Cardiac muscle cell (in vitro differentiated cells and primary cell): ENCODE data around the gene ERBB4. TPM values are rescaled to one million over a fixed set of nuclear protein-coding genes. Genes with fewer than 3 reads are reported as not detected.
"Not testable (repeated sequence)": the region's sequence is repeated elsewhere in the genome, so short reads cannot be mapped to it uniquely, and the experiment has no call there.

Source experiments
- DNase-seq, 2 donors: peaks; one replicate each; pipeline versions ENCODE4 v3.0.0 to v3.0.0-alpha.2; 2010 to 2017; ENCODE audit warnings: low read depth in 1 of 2, low spot score in 1 of 2
- H3K27ac ChIP-seq: fragments of 200-600 bp; sonication (generic); 2 replicates; pipeline ENCODE4 v1.5.1; 2016
- H3K27me3 ChIP-seq: fragments of 200-600 bp; sonication (generic); 2 replicates; pipeline ENCODE4 v1.6.0; 2016; ENCODE audit warnings: control low read depth
- H3K36me3 ChIP-seq: fragments of 200-600 bp; sonication (generic); 2 replicates; pipeline ENCODE4 v1.5.1; 2016; ENCODE audit warnings: control low read depth
- H3K4me1 ChIP-seq: fragments of 200-600 bp; sonication (generic); 2 replicates; pipeline ENCODE4 v1.8.1; 2017; ENCODE audit warnings: low read depth, mild to moderate bottlenecking, mixed run types
- H3K4me3 ChIP-seq: fragments of 200-600 bp; sonication (generic); 2 replicates; pipeline ENCODE4 v1.5.1; 2016; ENCODE audit warnings: mild to moderate bottlenecking
- H3K9me3 ChIP-seq: fragments of 200-600 bp; sonication (generic); 2 replicates; pipeline ENCODE4 v1.5.1; 2017; ENCODE audit warnings: low read depth, mild to moderate bottlenecking, control low read depth
- polyA plus RNA-seq: library from polyadenylated mRNA; unstranded; fragments of >200 nt; fragmentation: Nextera tagmentation; extraction: Ambion mirVana; gene quantifications from 2 replicates; pipeline ENCODE4 v1.2.1, GENCODE V29; 2016
- total RNA-seq: library from RNA; depleted of rRNA; stranded (reverse); fragments of >200 nt; gene quantifications from 2 replicates; pipeline ENCODE4 v1.2.3, GENCODE V29; 2016
- TF ChIP-seq, protein P1 (sequence below): IDR thresholded peaks from 2 replicates; pipeline ENCODE4 v1.5.1; 2012; ENCODE audit warnings: low read depth, mild to moderate bottlenecking, low read length

Gene ERBB4
- total and polyA plus RNA-seq, 2 experiments from 2014 or later = 38.1 to 42.1 TPM

DNA sequence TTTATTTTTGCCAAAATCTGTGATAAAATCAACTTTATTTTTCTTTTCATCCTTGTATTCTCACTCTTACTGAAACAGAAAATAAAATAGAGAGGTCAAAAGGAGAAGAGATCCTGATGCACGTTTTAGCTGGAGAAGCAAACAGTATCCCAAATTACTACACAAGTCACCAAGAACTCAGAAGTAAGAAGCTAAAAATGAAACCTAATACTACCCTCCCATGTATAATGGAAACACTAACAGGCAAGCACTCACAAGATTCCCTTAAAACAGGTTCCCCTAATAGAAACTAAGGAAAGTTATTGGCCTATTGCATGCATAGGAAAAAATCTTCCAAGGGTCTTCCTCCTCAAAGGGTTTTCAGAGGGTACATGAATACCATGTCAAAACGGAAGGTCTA lies 927.0 kb downstream of the ERBB4 start:
- no peak overlapping the region for H3K27ac ChIP-seq
- TF ChIP-seq, protein P1, sequence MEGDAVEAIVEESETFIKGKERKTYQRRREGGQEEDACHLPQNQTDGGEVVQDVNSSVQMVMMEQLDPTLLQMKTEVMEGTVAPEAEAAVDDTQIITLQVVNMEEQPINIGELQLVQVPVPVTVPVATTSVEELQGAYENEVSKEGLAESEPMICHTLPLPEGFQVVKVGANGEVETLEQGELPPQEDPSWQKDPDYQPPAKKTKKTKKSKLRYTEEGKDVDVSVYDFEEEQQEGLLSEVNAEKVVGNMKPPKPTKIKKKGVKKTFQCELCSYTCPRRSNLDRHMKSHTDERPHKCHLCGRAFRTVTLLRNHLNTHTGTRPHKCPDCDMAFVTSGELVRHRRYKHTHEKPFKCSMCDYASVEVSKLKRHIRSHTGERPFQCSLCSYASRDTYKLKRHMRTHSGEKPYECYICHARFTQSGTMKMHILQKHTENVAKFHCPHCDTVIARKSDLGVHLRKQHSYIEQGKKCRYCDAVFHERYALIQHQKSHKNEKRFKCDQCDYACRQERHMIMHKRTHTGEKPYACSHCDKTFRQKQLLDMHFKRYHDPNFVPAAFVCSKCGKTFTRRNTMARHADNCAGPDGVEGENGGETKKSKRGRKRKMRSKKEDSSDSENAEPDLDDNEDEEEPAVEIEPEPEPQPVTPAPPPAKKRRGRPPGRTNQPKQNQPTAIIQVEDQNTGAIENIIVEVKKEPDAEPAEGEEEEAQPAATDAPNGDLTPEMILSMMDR = no peak
- H3K36me3 ChIP-seq = no peaks in the 10 kb centered on the region
- no peak for DNase-seq
- no peaks in the 10 kb centered on the region for H3K9me3 ChIP-seq
- no peak overlapping the region for H3K4me3 ChIP-seq
- H3K4me1 ChIP-seq = peaks cover 15% of the 10 kb centered on the region
- no peaks in the 10 kb centered on the region for H3K27me3 ChIP-seq

DNA sequence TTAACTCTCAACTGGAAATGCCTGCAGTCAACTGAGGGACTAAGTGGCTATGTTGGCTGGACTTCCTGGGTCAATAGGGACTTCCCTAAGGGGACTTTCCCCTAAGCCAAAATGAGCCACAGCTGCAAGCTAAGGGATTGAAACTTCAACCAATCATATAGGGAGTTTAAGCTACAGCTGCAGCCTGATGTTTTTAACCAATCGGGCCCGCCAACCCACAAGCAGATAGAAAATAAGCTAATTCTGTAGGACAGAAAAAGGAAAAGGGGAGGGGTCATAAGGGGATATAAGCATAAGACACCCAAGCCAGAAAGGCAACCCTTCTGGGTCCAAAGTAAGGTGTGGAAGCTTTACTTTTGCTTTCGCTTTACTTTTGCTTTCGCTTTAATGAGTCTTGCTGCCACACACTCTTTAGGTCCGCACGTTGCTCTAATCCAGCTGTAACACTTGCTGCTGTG lies 927.5 kb downstream of the ERBB4 start:
- TF ChIP-seq, protein P1 = no peak

DNA sequence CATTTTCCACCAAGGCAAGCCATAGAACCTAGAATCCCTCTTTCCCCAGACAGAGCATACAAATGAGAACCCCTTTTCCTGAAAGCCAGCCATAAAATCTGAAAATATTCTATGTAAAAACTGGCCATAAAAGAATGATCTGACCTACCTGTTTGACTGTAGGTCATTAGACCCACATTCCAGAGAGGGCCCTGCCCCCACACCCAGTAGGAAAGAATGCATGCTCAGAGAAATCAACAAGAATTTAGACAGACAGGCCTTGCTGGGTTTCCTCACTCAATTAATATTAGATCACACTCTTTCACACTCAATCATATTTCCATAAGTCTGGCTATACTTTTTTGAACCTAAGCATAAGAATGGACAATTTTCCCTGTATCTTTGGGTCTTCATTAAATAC lies 929.5 kb downstream of the ERBB4 start:
- H3K4me3 ChIP-seq = no peak overlapping the region
- no peaks in the 10 kb centered on the region for H3K9me3 ChIP-seq
- no peak for DNase-seq
- H3K27me3 ChIP-seq = no peaks in the 10 kb centered on the region
- TF ChIP-seq, protein P1 = no peak
- H3K4me1 ChIP-seq = peaks cover 22% of the 10 kb centered on the region
- H3K27ac ChIP-seq = peak overlapping the region; percentile 15
- no peaks in the 10 kb centered on the region for H3K36me3 ChIP-seq

More for the DNA sequence above, 927.5 kb downstream of the ERBB4 start:
- Histone ChIP-seq H3K27ac (no peak overlapping the region), H3K36me3 (no peaks in the 10 kb centered on the region), H3K4me1 (peaks cover 15% of the 10 kb centered on the region), H3K27me3 (no peaks in the 10 kb centered on the region), H3K9me3 (no peaks in the 10 kb centered on the region), H3K4me3 (no peak overlapping the region)
- DNase-seq = no peak

DNA sequence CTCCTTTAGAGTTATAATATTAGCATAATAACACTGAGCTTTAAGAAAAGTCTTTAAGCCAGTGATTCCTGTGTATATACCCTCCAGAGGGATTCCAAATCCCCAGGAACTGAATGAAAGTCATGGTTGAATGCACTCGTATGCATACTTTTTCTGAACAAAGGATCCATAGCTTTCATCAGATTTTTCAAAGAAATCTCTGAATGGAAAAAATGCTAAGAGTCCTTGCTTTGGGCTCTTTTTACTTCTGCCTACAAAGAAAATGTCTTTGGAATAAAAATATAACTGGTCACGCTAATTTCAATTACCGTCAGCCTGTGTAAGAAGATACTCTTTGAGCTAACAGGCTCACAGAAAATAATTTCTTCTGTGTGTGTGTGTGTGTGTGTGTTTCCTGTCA lies 939.5 kb downstream of the ERBB4 start:
- TF ChIP-seq, protein P1 = no peak
- no peak overlapping the region for H3K4me3 ChIP-seq
- H3K4me1 ChIP-seq = peaks cover 15% of the 10 kb centered on the region
- no peak for DNase-seq
- peak overlapping the region; percentile 73 for H3K27ac ChIP-seq
- H3K27me3 ChIP-seq = no peaks in the 10 kb centered on the region
- H3K9me3 ChIP-seq = no peaks in the 10 kb centered on the region
- no peaks in the 10 kb centered on the region for H3K36me3 ChIP-seq

DNA sequence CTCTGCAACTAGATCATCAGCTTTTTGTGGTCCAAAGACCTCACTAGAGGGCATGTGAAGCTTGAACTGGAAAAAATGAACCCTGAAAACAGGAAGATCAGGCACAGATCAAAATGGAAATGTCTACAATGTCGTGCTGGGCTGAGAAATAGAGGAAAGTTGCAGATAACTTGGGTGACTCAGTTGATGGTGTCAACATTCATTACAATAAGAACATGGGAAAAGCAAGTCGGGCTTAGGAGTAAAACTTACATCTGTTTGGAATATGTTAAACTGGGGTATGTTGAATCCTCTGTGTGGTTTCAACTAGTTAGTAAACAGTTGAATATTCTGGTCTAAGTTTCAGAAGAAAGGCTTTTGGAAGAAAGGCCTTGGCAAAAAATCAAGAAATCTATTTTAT lies 940.4 kb downstream of the ERBB4 start:
- peak in 1 of 2 donors; percentile 1 for DNase-seq
- Histone ChIP-seq H3K27me3 (no peaks in the 10 kb centered on the region), H3K4me1 (peaks cover 15% of the 10 kb centered on the region), H3K4me3 (no peak overlapping the region), H3K27ac (no peak overlapping the region), H3K9me3 (no peaks in the 10 kb centered on the region), H3K36me3 (no peaks in the 10 kb centered on the region)
- TF ChIP-seq, protein P1 = no peak

DNA sequence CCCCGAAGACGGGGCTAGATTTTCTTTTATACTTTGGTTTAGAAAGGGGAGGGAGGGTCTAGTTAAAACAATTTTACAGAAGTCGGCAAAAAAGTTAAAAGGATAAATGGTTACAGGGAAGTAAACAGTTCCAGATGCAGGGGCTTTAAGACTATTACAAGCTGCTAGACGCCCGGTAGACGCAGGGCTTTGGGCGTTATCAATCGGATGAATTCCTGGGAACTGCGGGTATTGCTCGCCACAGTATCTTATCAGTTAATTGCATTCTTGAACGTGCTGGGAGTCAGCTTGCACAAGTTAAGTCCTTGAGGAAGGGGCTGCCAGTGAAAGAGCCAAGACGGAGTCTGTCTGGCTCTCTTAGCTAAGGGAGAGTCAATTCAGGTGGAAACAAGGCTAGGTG lies 946.6 kb downstream of the ERBB4 start:
- H3K9me3 ChIP-seq, H3K36me3 ChIP-seq, H3K27me3 ChIP-seq: not testable (repeated sequence)
- Histone ChIP-seq H3K4me1 (peaks cover 28% of the 10 kb centered on the region), H3K4me3 (peak overlapping the region; percentile 8), H3K27ac (peak overlapping the region; percentile 96)
- DNase-seq = peak in 1 of 2 donors; percentile 46
